ENCODE results near the gene ADARB2. TPM values are rescaled to one million over a fixed set of nuclear protein-coding genes. Genes with fewer than 3 reads are reported as not detected.

Gene ADARB2
- total and polyA plus RNA-seq, 3 experiments from 2014 or later: not detected

DNA sequence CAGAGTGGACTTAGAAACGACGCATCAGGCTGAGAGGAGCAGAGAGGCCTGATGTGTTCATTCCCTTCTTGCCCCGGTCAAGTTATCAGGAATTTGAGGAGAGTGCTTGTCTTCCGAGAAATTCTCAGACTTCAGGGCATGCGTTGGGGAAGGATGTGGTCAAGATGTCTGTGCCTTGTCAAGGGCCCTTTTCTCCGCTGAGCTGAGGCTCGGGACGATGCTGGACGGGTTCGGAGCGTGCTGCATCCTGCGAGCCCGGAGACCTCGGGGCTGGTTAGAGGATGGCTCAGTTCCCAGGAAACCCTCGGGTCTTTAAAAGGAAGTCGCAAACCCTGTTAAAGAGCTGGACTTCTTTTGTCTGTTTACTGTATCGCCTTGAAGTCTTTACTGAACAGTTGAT is 325.4 kb downstream of the ADARB2 start:
- H3K27ac Mint-ChIP-seq: no peak overlapping the region
- no peaks in the 10 kb centered on the region for H3K9me3 Mint-ChIP-seq
- no peaks in the 10 kb centered on the region for H3K27me3 ChIP-seq (ENCODE audit: insufficient read depth, low read length, poor library complexity, severe bottlenecking)
- no peaks in the 10 kb centered on the region for H3K9me3 ChIP-seq (ENCODE audit: low read length)
- H3K4me3 Mint-ChIP-seq: no peak overlapping the region
- no peak overlapping the region for H3K27ac ChIP-seq (ENCODE audit: low read depth, low read length)
- H3K4me1 Mint-ChIP-seq: no peaks in the 10 kb centered on the region
- H3K4me3 ChIP-seq (ENCODE audit: low read length): no peak overlapping the region
- H3K36me3 ChIP-seq (ENCODE audit: insufficient read depth, low read length): no peaks in the 10 kb centered on the region
- ChIA-PET CTCF (no interaction called here), POLR2A (no interaction called here)
- DNase-seq: no peak
- H3K36me3 Mint-ChIP-seq: no peaks in the 10 kb centered on the region
- peaks cover 4 to 12% of the 10 kb centered on the region in 2 donors for H3K27me3 Mint-ChIP-seq
- H3K4me1 ChIP-seq (ENCODE audit: insufficient read depth, low read length): no peaks in the 10 kb centered on the region

DNA sequence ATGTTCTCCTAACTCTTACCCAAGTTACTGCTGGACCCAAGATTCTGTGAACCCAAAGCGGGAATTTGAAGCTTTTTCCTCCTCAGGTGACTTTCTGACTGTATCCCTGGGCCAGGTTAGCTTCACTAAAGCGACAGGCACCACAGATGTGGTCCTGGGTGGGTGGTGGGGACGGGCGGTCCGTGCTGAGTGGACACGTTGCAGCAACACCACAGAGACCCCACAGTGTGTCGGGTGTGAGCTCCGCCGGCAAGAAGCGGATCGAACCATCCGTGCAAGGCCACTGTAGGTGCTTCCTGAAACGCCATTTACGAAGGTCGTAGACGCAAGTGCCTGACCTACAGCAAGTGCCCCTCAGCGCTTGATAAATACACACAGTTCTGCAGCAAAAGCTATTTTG is 325.9 kb downstream of the ADARB2 start:
- no peak overlapping the region for H3K27ac Mint-ChIP-seq
- H3K27me3 Mint-ChIP-seq: peaks cover 3 to 10% of the 10 kb centered on the region in 2 donors

DNA sequence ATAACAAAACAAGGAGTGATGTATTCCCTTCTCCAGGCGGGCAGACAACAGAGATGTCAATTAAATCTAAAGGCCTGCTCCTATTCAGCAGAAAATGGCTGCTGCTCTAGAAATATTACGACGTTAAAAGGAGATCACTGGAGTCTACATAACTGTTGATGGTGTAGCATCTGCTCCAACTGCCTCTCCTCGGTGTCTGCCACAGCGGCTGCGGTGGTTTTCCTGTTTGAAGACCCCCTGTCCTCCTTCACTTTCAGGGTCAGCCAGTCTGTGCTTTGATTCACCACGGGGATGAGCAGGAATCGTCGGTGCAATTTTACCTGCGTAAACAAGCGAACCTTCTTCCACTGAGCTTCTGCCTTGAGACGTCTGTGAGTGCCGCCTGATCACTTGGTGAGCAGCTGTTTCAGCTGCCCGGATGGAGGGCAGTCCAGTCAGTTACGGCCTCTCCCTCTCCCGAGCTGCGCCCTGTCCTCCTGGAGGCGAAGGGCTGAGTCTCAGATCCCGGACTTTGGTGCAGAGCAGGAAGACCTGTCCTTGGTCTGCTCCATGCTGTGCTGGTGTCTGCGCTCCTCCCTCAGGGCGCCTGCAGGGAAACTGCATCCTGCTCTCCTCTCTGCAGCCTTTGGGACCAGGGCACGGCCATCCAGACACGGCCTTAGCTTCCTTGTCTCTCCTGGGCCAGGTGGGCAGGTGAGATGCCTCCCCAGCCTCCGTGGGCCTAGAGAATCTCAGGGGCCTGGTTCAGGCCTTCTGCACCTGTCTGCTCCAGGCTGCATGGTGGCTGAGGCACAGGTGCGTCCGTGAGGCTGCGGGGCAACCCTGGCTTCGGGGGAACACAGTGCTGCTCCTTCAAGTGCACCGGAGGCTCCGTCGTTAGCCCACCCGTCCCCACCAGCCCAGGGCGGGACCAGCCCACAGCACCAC is 326.6 kb downstream of the ADARB2 start:
- H3K9me3 ChIP-seq (ENCODE audit: low read length): no peaks in the 10 kb centered on the region
- H3K4me3 ChIP-seq (ENCODE audit: low read length): no peak overlapping the region
- H3K27ac ChIP-seq (ENCODE audit: low read depth, low read length): no peak overlapping the region
- CTCF ChIA-PET: no interaction called here
- Mint-ChIP-seq H3K27me3 (peaks cover 3 to 12% of the 10 kb centered on the region in 2 donors), H3K4me3 (no peak overlapping the region), H3K36me3 (no peaks in the 10 kb centered on the region), H3K9me3 (no peaks in the 10 kb centered on the region), H3K27ac (no peak overlapping the region), H3K4me1 (no peaks in the 10 kb centered on the region)
- no peaks in the 10 kb centered on the region for H3K36me3 ChIP-seq (ENCODE audit: insufficient read depth, low read length)
- H3K27me3 ChIP-seq (ENCODE audit: insufficient read depth, low read length, poor library complexity, severe bottlenecking): no peaks in the 10 kb centered on the region
- no peaks in the 10 kb centered on the region for H3K4me1 ChIP-seq (ENCODE audit: insufficient read depth, low read length)
- no peak for DNase-seq
- POLR2A ChIA-PET: no interaction called here

More for the DNA sequence above, 325.9 kb downstream of the ADARB2 start:
- H3K27me3 ChIP-seq (ENCODE audit: insufficient read depth, low read length, poor library complexity, severe bottlenecking): no peaks in the 10 kb centered on the region
- CTCF ChIA-PET: no interaction called here
- no peak overlapping the region for H3K4me3 Mint-ChIP-seq
- POLR2A ChIA-PET: no interaction called here
- no peaks in the 10 kb centered on the region for H3K36me3 Mint-ChIP-seq
- no peaks in the 10 kb centered on the region for H3K4me1 ChIP-seq (ENCODE audit: insufficient read depth, low read length)
- H3K9me3 ChIP-seq (ENCODE audit: low read length): no peaks in the 10 kb centered on the region
- no peak overlapping the region for H3K4me3 ChIP-seq (ENCODE audit: low read length)
- no peak for DNase-seq
- no peaks in the 10 kb centered on the region for H3K4me1 Mint-ChIP-seq
- no peaks in the 10 kb centered on the region for H3K36me3 ChIP-seq (ENCODE audit: insufficient read depth, low read length)
- no peak overlapping the region for H3K27ac ChIP-seq (ENCODE audit: low read depth, low read length)
- no peaks in the 10 kb centered on the region for H3K9me3 Mint-ChIP-seq

DNA sequence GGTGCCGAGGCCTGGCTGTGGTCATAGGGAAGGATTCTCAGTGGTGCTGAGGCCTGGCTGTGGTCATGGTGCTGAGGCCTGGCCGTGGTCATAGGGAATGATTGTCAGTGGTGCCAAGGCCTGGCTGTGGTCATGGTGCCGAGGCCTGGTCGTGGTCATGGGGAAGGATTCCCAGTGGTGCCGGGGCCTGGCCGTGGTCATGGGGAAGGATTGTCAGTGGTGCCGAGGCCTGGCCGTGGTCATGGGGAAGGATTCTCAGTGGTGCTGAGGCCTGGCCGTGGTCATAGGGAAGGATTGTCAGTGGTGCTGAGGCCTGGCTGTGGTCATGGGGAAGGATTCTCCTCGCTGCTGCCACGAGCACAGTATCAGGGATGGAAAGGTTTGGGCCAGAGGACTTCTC is 327.3 kb downstream of the ADARB2 start:
- DNase-seq: no peak

DNA sequence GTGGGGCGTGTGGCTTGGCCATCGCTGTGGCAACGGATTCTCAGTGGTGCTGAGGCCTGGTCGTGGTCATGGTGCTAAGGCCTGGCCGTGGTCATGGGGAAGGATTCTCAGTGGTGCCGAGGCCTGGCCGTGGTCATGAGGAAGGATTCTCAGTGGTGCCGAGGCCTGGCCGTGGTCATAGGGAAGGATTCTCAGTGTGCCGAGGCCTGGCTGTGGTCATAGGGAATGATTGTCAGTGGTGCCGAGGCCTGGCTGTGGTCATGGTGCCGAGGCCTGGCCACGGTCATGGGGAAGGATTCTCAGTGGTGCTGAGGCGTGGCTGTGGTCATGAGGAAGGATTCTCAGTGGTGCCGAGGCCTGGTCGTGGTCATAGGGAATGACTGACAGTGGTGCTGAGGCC is 327.9 kb downstream of the ADARB2 start:
- Histone ChIP-seq H3K4me1 (ENCODE audit: insufficient read depth, low read length) (no peaks in the 10 kb centered on the region), H3K9me3 (ENCODE audit: low read length) (no peaks in the 10 kb centered on the region), H3K36me3 (ENCODE audit: insufficient read depth, low read length) (no peaks in the 10 kb centered on the region), H3K4me3 (ENCODE audit: low read length) (no peak overlapping the region), H3K27me3 (ENCODE audit: insufficient read depth, low read length, poor library complexity, severe bottlenecking) (no peaks in the 10 kb centered on the region), H3K27ac (ENCODE audit: low read depth, low read length) (no peak overlapping the region)
- ChIA-PET POLR2A (no interaction called here), CTCF (no interaction called here)
- Mint-ChIP-seq H3K9me3 (no peaks in the 10 kb centered on the region), H3K27ac (no peak overlapping the region), H3K36me3 (no peaks in the 10 kb centered on the region), H3K27me3 (peaks cover 2 to 9% of the 10 kb centered on the region in 2 donors), H3K4me1 (no peaks in the 10 kb centered on the region), H3K4me3 (no peak overlapping the region)
- DNase-seq: no peak

More for the DNA sequence above, 327.3 kb downstream of the ADARB2 start:
- ChIA-PET POLR2A (no interaction called here), CTCF (no interaction called here)
- H3K4me1 Mint-ChIP-seq: no peaks in the 10 kb centered on the region
- Histone ChIP-seq H3K36me3 (ENCODE audit: insufficient read depth, low read length) (no peaks in the 10 kb centered on the region), H3K9me3 (ENCODE audit: low read length) (no peaks in the 10 kb centered on the region), H3K4me1 (ENCODE audit: insufficient read depth, low read length) (no peaks in the 10 kb centered on the region), H3K27me3 (ENCODE audit: insufficient read depth, low read length, poor library complexity, severe bottlenecking) (no peaks in the 10 kb centered on the region), H3K27ac (ENCODE audit: low read depth, low read length) (no peak overlapping the region), H3K4me3 (ENCODE audit: low read length) (no peak overlapping the region)
- no peaks in the 10 kb centered on the region for H3K9me3 Mint-ChIP-seq
- no peak overlapping the region for H3K4me3 Mint-ChIP-seq
- no peaks in the 10 kb centered on the region for H3K36me3 Mint-ChIP-seq
- peaks cover 3 to 9% of the 10 kb centered on the region in 2 donors for H3K27me3 Mint-ChIP-seq
- H3K27ac Mint-ChIP-seq: no peak overlapping the region

DNA sequence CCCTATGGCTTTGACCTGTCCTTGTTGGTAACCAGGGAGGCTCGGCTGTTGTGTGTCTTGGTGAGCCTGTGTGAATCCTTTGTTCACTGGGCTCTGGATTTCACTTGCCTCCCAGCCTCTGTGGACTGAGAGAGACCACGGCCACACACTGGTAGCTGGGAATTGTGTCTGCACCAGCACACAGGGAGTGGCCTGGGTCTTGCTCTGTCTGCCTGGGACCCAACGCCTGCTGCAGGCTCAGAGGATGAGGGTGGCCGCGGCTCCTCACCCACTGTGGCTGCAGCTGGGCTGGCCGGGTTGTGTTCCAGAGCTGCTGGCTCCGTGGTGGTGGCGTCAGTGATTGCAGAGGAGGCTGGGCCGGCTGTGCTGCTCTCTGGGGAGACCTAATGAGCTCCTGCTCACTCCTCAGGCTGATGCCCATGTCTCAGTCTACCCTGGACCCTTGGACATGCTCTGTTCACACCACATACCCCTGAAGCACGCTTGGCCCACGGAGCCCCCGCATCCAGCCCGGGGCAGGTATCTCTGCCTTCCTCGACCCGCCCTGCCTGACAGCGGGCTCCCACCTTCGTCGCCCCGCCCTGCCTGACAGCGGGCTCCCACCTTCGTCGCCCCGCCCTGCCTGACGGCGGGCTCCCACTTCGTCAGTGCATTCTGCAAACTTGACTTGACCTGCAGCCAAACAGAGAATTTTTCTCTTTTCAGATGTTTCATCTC is 328.5 kb downstream of the ADARB2 start:
- CTCF ChIA-PET: no interaction called here

DNA sequence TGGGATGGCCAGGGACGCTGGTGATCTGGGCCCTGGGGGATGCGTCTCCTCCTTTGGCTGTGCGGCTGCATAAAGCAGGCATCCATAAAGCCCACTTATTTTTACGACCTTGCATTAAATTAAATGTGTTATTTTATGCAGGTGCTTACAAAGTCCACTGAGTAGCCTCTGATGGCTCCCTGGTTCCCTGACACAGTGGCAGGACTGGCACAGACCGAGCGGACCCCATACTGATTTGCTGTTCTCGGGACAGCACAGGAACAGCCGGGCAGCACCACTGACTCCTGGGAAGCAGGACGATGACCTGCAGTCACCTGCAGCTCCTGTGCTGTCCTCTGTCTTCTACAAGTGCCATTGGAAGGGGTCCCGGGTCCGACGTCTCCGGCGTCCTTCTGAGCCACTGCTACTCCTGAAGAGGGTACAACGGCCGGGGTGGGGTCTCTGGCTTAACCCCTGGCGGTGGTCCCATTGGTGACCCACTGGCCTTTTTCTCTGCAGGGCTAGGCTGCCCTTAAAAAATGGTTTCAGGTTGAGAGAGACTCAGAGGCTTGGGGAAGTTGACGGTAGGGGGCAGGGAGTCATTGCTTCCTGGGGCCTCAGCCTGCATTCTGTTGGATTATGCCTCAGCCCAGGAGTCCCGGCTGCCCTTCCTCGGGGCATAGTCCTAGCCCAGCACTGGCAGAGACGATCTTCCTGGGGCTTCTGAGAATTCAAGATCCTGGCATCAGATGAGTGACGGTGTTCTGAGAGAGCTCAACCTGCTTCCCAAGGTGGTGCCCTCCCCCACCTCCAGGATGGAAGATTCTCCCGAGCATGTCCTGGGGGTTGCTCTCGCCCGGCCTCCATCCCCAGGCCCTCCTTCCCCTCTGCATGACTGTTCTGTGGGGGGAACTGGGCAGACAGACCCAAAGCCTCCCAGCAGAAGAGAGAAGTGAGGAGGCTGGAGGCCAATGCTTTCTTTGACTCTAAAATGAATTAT is 330.1 kb downstream of the ADARB2 start:
- Mint-ChIP-seq H3K4me3 (no peak overlapping the region), H3K27ac (peak overlapping the region in 1 of 8 donors; percentile 14), H3K27me3 (peaks cover 3 to 8% of the 10 kb centered on the region in 2 donors), H3K36me3 (no peaks in the 10 kb centered on the region), H3K4me1 (no peaks in the 10 kb centered on the region), H3K9me3 (no peaks in the 10 kb centered on the region)
- Histone ChIP-seq H3K27ac (ENCODE audit: low read depth, low read length) (no peak overlapping the region), H3K27me3 (ENCODE audit: insufficient read depth, low read length, poor library complexity, severe bottlenecking) (no peaks in the 10 kb centered on the region), H3K4me3 (ENCODE audit: low read length) (no peak overlapping the region), H3K9me3 (ENCODE audit: low read length) (no peaks in the 10 kb centered on the region), H3K4me1 (ENCODE audit: insufficient read depth, low read length) (no peaks in the 10 kb centered on the region), H3K36me3 (ENCODE audit: insufficient read depth, low read length) (no peaks in the 10 kb centered on the region)
- POLR2A ChIA-PET: no interaction called here
- DNase-seq: peak in 1 of 5 donors; percentile 17
- CTCF ChIA-PET: interaction anchor here (0.6 kb wide), 1 partner anchor 484 kb away, joined by 3 read pairs; no protein-coding TSS in a partner anchor

More for the DNA sequence above, 328.5 kb downstream of the ADARB2 start:
- H3K9me3 Mint-ChIP-seq: no peaks in the 10 kb centered on the region
- H3K4me1 Mint-ChIP-seq: no peaks in the 10 kb centered on the region
- no peak overlapping the region for H3K27ac ChIP-seq (ENCODE audit: low read depth, low read length)
- H3K4me1 ChIP-seq (ENCODE audit: insufficient read depth, low read length): no peaks in the 10 kb centered on the region
- H3K27me3 Mint-ChIP-seq: peaks cover 0 to 9% of the 10 kb centered on the region in 2 donors
- H3K9me3 ChIP-seq (ENCODE audit: low read length): no peaks in the 10 kb centered on the region
- H3K4me3 ChIP-seq (ENCODE audit: low read length): no peak overlapping the region
- H3K27ac Mint-ChIP-seq: no peak overlapping the region
- H3K36me3 ChIP-seq (ENCODE audit: insufficient read depth, low read length): no peaks in the 10 kb centered on the region
- peak in 1 of 5 donors; percentile 41 for DNase-seq
- POLR2A ChIA-PET: no interaction called here
- no peak overlapping the region for H3K4me3 Mint-ChIP-seq
- no peaks in the 10 kb centered on the region for H3K36me3 Mint-ChIP-seq
- no peaks in the 10 kb centered on the region for H3K27me3 ChIP-seq (ENCODE audit: insufficient read depth, low read length, poor library complexity, severe bottlenecking)
